Stimulated activated CD8-positive, alpha-beta memory T cell treated with anti-CD3 and anti-CD28 coated beads, Interleukin-15, amount 100 ng/mL, for 4 hours (primary cell): ENCODE results near the gene CCDC187.
"Not testable (repeated sequence)": the region's sequence is repeated elsewhere in the genome, so short reads cannot be mapped to it uniquely, and the experiment has no call there.

ENCODE experiments used
- DNase-seq, 2 donors: peaks; one replicate each; pipeline ENCODE4 v3.0.0-alpha.2; 2020; ENCODE audit warnings: low read depth in 2 of 2

The CCDC187 gene

DNA sequence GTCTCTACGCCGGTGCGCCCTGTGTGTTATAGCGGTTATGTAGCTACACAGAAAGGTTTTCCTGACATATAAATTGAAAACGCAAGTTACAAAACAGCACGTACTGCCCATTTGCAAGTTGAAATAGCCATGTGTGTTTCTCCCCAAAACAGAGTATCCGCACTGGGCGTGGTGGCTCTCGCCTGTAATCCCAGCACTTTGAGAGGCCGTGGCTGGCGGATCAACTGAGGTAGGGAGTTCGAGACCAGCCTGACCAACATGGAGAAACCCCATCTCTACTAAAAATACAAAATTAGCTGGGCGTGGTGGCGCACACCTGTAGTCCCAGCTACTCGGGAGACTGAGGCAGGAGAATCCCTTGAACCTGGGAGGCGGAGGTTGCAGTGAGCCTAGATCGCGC lies 37.3 kb downstream of the CCDC187 start:
- not testable (repeated sequence) for DNase-seq

DNA sequence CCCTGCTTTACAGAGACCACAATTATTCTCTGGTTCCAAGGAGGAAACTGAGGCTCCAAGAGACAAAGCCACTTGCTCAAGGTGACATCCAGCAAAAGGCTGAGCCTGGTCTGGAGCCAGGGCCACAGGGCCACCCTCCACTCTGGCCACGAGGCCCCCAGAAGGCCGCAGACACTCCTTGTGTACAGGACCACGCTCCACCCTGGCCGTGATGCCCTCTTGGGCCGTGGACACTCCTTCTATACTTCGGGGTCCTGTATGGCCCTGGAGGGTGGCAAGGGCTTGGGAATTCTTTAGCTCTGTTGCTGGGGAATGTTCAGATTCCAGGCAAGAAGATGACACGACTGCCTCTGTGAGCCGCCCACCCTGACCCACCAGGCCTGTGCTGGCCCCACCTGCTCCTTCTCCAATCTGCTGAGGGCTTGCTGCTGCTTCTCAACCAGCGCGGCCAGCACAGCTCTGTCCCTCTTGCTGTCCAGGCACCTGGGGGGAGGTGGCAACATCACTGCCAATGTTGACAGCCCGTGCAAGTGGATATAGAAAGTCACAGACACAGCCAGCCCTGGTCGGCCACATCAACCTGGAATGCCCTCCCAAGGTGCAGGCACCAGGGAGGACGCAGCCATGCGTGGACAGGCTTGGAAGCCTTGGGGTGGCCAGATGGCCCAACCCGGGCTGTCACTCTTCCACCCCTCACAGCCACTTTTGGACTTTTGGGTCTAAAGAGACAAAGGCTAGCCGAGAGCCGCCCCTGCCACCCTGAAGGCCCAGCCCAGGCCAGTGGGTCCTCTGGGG lies 38.1 kb downstream of the CCDC187 start:
- DNase-seq = no peak

DNA sequence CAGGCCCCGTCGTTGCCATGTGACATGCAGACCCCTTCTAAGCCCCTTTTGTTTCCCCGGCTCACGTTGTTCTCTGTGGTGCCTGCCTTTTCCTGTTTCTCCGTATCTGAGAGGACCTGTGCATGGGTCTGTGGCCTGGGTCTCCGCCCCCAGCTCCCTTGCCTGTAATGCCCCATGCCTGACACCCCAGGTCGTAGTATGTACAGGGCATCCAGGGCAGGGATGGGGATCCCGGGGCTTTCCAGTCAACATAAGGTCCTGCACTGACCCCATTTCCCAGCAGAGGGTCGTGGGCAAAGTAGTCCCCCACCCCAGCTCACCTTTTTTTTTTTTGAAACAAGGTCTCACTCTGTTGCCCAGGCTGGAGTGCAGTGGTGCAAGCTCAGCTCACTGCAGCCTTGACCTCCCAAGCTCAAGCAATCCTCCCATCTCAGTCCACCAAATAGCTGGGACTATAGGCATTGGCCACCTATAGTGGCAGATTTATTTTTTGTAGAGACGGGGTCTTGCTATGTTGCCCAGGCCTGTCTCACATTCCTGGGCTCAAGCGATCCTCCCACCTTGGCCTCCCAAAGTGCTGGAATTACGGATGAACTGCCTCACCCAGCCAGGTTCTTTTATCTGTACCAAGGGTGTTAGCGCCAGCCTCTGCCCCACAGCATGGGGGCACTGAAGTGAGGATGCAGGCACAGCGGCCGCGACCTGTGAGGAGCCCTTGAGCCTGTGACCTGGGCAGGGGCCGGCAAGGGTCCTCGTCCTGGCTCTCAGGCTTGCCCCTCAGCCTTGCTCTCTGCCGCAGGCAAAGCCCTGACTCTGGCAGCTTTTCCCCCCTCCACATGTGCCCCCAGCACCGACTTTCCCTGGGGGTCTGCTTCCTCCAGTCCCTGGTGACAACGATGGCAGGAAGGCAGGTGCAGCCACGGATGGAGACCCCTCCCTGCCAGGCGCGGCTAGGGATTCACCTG lies 39.2 kb downstream of the CCDC187 start:
- no peak for DNase-seq

DNA sequence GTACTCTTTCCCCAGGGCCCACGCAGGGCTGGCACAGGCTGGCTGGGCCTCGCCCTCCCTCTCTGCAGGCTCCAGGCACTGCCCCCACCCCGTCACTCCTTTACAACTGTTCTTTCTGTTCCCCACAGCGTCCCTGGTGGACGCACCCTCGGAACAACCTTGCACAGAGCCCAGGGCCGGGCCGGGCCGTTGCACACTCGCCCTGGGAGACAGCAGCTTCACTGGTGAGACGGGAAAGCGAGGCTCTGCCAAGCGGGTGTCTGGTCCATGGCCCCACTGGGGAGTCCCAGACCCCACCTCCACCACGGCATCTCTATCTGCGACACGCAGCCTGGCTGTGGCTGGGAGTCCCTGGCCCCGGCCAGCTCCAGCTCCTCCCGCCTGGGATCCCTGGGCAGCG lies 39.9 kb downstream of the CCDC187 start:
- no peak for DNase-seq

DNA sequence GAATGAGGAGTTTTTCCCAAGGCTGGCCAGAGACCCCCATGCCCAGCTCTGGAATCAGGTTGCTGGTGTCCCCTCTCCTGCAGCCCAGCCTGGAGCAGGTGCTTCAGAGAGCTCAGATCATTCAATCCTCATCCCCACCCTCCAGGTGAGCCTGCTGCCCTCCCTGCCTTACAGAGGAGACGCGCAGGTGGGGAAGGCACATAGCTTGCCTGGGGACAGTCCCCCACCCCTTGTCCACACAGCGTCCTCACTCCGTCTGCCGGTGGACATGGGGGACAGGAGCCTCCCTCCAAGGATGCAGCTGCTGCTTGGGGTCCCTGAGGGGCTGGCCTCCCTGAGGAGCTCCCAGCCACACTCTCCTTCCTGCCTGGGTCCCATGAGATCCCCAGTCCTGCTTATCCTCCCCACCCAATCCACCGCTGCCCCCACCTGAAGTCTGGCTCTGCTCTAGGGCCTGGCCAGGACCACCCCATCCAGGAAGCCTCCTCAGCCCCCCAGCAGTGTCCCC lies 41.2 kb downstream of the CCDC187 start:
- DNase-seq = no peak

DNA sequence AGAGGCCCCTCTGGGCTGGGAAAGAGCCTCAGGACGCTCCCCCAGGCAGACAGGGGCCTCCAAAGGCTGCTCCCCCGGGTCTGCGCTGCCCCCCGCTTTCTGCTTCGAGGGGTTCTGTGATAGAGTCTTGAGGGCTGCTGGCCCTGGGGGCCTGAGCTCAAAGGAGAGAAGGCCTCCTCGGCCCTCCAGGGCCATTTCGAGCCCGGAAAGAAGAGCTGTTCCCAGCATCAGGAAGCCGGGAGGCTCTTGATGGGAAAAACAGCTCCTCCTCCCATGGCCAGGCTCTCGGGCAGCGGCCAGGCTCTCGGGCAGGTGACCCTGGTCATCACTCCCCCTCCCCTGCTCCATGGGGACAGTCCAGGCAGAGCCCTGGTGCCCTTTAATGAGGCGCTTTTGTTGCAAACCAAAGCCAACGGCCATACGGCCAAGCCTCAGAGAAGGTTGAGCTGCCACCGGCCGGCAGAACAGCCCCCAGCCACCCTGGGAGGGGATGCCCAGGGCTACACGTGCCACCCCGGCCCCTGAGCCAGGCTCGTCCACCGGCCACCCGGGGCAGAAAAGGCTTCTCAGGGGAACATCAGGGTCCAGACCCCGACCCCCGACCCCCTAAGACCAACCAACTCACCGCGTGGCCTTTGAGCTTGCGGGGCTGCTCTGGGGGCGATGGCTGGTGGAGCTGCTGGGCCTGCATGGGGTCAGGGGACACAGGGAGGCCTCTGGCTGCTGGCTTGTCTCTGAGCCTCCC lies 42.0 kb downstream of the CCDC187 start:
- DNase-seq = no peak

DNA sequence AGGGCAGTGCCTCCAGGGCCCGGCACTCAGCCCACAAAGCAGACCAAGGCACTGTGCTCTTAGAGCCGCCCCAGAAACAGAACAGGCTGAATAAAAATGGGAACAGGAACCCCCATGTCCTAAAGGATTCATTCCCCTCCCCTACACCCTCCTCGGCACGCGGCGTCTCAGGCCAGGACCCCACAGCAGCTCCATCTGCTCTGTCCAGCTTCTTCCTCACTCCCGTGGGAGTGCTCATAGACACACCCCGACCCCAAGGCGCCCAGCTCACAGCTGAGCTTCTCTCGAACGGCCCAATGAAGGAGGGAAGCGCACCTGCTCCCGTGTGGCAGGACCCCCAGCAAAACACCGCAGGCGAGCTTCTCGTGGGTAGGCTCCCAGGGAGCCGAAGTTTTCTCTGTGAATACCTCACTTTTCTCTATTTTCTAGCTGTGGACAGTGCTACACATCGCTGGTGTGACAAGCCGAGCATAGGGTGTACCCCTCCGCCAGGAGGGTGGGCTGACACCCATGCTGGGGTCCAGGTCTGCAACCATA lies 42.9 kb downstream of the CCDC187 start:
- no peak for DNase-seq

DNA sequence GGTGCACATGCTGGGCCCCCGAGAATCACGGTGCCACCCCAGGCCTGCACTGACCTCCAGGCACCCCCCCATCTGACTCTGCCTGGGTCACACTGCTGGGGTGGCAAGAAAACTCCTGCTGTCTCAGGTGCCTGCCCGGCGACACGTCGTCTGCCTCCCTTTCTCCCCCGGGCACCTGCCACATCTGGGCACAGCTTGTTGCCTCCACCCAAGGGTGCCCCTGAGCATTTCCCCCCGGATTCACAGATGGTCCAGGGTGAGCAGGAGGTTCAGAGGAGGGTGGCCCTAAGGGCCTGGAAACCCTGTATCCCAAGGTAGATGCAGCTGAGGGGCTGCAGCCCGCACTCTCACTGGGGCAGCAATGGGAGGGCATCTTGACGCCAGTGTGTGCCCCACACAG lies 43.4 kb downstream of the CCDC187 start:
- no peak for DNase-seq

DNA sequence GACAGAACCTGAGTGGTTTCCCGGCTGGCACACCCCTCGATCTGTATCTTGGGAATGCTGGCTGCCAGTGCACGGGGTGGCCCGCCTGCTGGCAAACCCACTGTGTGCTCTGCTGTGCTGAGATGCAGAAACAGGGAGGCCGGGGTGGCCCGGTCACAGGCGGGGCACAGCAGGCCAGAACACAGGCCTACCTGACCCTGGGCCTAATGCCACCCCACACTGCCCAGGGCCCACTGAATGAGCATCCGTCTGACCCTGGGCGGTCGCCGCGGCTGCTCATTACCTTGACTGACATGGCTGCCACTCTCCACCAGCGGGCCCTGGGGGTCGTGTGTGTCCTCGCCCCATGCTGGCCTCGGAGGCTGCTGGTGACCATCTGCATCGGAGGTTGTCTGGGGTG lies 44.1 kb downstream of the CCDC187 start:
- DNase-seq = no peak

DNA sequence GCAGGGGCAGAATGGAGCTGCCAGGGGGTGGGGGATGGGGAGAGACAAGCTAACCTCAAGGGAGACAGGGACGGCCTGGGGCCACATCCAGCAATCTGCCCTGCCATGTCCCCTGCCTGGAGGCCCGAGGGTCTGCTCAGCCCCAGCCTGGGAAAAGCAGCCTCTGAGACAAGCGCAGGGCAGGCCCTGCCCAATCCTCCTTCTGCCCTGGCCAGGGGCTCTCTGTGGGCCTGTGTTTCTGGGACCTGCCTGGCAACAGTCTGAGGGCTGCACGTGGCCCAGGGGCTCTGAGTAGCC lies 44.4 kb downstream of the CCDC187 start:
- DNase-seq = no peak

DNA sequence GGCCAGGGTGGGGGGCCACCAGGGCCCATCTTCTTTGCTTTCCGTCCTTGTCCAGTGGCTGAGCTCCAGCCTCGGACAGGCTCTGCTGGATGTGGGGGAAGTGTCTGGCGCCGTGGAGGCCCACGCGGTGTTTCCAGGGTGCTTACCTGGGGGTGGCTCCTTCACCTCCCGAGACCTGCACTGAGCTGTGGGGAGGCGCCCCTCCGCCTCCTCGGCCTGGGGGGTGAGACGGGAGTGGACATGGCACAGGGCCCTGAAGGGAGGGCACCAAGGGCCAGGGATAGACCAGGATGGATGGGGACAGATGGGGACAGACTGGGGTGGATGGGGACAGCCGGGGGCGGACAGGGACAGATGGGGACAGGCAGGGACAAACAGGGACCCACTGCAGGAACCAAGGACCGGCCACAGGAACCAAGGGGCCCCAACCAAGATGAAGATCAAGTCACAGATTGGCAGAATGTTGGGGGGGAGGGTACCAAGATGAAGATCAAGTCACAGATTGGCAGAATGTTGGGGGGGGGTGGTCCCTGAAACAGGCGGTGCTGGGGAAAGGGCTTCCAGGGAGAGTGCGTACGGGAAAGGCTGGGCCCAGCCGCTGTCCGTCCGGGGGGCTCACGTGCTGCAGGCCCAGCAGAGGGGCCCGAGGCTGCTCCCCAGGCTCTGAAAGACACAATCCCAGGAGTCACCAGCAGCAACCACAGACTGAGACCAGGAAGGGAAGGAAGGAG lies 44.9 kb downstream of the CCDC187 start:
- no peak for DNase-seq

DNA sequence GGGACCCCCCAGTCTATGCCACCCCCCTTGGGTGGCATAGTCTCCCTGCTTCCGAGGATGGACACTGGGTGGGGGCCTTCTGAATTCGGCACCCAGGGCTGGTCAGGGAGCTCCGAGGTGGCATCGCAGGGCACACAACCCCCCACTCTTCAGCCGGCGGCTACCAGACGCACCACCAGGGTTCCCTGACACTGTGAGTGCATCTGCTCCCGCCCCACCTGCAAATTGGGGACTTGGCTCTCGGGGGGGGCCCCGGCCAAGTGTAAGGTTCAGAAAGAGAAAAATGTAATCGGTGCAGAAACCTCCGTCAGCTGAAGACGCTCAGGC lies 45.6 kb downstream of the CCDC187 start:
- no peak for DNase-seq

DNA sequence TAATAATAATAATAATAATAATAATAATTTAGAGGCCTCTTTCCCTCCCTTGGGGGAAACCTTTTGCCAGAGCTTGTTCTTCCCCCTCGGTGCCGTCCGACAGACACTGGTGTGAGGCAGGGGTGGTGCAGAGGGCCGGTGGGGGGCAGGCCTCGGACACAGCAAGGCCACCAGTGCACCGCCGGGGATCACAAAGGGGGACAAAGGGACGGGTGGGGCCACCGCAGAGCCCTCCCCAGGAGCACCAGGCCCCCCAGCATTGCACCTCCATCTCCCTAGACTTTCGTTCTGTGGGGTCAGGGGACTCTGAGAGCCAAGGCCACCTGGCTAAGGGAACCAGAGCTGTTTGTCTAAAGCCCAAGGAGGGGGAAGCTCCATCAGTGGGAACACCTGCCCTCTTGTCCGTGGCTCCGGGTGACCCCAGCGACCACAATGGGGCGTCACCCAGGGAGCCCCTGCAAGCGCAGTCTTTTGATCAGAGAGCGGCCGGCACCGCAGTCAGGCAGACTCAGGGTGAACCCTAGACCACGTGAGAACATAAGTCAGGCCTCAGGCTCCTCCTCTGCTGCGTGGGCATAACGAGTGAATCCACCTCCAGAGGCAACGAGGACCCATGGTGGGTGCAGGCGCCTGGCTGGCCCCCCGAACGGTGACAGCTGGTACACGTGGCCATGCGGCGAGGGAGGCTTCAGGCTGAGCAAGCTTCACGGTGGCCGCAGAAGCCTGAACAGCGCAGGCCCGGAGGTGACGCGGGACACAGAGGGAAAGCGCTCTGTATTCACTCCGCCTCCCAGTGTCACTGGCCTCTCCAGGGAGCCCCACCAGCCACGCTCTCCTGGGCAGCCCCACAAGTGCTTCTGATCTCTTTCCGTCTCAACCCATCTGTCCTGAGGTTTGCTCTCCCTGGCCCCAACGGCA lies 46.3 kb downstream of the CCDC187 start:
- no peak for DNase-seq

DNA sequence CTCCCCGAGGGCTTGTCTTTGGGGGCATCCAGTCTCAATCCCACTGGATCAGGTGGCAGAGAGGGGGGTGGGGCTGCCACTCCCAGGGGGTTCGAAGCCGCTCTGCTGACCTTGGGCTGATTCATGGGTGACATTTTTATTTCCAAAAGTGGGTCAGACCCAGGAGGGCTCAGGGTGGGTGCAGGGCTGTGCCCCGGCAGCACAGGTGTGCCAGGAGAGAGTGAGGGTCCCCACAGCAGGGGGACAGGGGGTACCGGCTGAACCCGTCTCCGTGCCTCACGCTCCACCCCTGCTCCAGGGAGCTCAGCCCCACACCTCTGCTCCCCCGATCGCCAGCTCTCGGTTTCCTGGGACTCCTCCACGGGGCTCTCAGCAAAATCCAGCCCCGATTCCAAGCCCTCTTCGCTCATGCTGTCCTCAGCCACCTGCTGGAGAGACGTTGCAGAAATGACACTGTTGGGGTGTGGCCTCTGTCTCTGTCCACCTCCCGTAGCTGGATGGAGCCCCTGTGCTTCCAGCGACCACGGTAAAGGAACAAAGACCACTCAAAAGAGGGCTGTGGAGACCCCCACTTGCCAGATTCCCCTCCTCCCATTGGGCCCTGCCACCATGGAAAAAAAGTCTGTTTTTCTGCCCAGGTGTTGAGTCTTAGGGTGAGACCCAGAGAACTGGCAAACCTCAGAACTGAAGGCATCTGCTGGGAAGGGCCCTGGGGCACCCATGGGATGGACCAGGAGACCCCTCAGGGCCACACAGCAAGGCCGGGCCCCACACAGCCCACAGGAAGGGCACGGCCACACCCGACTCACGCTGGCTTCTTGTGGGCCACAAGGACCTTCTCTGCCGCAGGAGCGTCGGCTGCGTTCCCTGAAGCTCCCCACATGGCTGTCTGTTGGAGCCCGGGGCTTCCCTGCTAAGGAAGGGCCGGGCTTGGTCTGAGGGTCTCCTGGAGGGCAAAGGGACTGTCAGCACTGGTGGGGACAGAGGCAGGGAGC lies 47.7 kb downstream of the CCDC187 start:
- no peak for DNase-seq

DNA sequence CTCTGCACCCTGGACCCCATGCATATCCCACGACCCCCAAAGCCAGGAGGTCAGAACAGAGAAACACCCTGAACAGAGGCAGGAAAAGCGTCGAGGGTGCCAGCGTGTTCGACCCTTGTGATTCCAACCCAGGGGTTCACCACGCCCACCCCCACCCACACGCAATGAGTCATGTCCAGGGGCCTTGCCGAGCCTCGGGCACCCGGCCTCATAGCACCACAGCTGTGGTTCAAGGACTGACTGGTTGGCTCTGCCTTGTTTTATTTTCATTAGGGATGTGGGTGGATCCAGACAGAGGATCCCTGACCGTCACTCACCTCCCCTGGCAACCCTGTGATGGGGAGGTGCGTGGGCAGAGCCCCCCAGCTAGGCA lies 48.7 kb downstream of the CCDC187 start:
- DNase-seq = no peak

DNA sequence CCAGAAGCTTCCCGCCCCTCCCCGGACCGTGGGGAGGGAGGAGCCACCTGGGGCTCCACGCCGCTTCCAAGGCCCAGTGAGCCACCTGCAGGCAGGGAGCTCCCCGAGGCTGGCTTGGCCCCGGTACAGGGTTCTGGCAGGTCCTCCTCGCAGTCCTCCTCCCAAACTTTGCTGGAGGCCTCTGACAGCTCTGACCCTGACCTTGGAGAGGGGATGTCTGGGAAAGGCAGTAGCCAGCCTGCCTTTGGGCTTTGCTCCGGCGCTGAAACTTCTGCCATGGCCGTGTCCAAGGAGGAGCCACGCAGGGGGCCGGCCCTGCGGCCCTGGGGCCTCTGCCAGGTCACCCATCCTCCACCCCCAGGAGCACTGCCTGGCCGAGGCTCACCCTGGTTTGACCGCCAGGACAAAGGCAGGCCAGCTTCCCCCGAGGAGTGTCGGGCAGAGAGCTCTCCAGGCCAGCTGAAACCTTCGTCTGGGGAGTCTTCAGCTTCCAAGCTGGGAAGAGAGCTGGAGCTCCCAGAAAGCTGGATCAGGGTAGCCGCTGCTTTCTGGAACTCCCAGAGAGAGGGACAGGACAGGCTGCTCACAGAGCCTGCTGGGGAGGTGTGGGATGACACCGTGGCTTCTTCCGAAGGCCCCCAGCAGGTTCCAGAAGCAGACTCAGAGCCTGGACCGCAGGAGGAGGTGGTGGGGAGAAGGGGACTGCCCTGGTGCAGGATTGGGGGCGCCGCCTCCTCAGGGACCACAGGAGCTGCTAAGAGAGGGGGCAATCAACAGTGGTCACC lies 49.3 kb downstream of the CCDC187 start:
- no peak for DNase-seq

DNA sequence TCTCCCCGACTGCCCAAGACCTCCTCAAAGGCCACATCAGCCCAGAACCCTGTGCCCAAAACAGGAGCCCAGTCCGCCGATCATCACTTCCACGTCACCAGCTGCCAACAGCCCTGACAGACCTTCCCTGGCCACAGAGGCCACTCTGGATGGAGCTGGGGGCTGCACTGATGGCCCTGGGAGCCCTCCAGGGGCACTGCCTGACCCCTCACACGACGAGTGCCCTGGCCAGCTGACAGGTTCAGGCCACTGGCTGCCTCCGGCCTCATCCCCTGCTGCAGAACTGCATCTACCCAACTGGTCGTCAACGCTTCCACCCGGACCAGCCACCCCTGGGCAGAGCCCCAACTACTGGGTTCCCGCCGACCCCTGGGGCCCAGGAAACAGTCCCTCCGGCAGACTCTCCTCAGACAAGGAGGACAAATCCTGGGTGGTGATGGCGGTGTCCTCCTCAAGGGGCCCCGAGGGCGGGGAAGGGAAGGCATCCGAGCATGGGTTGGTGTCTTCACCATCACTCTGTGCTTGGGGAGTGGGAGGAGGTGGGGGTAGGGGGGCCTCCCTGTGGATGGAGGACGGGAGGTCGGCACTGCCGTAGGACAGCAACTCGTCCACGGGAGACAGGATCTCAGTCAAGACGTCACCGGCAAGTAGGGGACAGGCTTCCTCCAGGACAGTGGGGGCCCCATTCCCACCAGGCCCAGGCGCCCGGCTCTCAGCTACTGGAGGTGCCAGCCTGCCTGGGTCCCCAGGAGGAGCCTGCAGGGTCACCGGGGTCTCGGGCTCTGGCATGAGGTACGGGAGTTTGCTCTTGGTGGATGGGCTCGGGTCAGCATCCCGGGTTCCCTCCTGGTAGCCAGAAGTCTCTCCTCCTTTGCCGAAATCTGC lies 50.4 kb downstream of the CCDC187 start:
- DNase-seq = no peak
